Large intestine (tissue), 3 donors: ENCODE results near the gene SEC14L5. TPM values are rescaled to one million over a fixed set of nuclear protein-coding genes. Genes with fewer than 3 reads are reported as not detected.

Experiments
- DNase-seq, 2 donors: peaks; one replicate each; pipeline versions ENCODE4 v3.0.0 to v3.0.0-alpha.2; 2013
- H3K27ac ChIP-seq: one replicate; pipeline ENCODE4 v1.5.1; 2013; ENCODE audit warnings: low read length
- H3K27me3 ChIP-seq: 2 replicates; pipeline ENCODE4 v1.6.1; 2013; ENCODE audit warnings: low read length; ENCODE audit not compliant: control insufficient read depth, insufficient read depth
- H3K36me3 ChIP-seq: 2 replicates; pipeline ENCODE4 v1.6.1; 2013; ENCODE audit warnings: low read length; ENCODE audit not compliant: control insufficient read depth, insufficient read depth
- H3K4me1 ChIP-seq: one replicate; pipeline ENCODE4 v1.6.1; 2013; ENCODE audit warnings: low read length; ENCODE audit not compliant: control insufficient read depth, insufficient read depth
- H3K4me3 ChIP-seq: one replicate; pipeline ENCODE4 v1.5.1; 2013; ENCODE audit warnings: low read length
- H3K9me3 ChIP-seq: one replicate; pipeline ENCODE4 v1.6.1; 2013; ENCODE audit warnings: mild to moderate bottlenecking, low read depth, low read length, moderate library complexity; ENCODE audit not compliant: control insufficient read depth
- WGBS: methylation state at CpG from one replicate; pipeline ENCODE4 v1.1.5; 2013; ENCODE audit warnings: low lambda C conversion rate; ENCODE audit not compliant: insufficient coverage; 5-methylcytosine and 5-hydroxymethylcytosine counted together
- polyA plus RNA-seq: library from polyadenylated mRNA; unstranded; fragments of 120-200 nt; gene quantifications from one replicate; pipeline ENCODE4 v1.2.1, GENCODE V29; 2013

The SEC14L5 gene
- polyA plus RNA-seq, 1 donor: 0.24 TPM

GRCh38 chr16:5065813-5066212 is 107.7 kb downstream of the SEC14L5 start, which contains the start of gene C16orf89:
Gene C16orf89 (minus strand): TSS chr16:5065956. CDS start chr16:5065908, 48 bp downstream.
- Histone ChIP-seq H3K4me1 (peaks cover 5% of the 10 kb centered on the region), H3K36me3 (no peaks in the 10 kb centered on the region), H3K27ac (no peak within 1 kb of the TSS), H3K4me3 (no peak within 1 kb of the TSS), H3K27me3 (no peaks in the 10 kb centered on the region), H3K9me3 (no peaks in the 10 kb centered on the region)
- no CpG with 5 or more reads among the region's 10 CpGs for WGBS
- DNase-seq: no peak

GRCh38 chr16:5066511-5066910 is 108.4 kb downstream of the SEC14L5 start:
- H3K4me3 ChIP-seq: no peak overlapping the region
- no peak overlapping the region for H3K27ac ChIP-seq
- H3K9me3 ChIP-seq: no peaks in the 10 kb centered on the region
- no peaks in the 10 kb centered on the region for H3K36me3 ChIP-seq
- H3K4me1 ChIP-seq: peaks cover 9% of the 10 kb centered on the region
- no CpG with 5 or more reads among the region's 6 CpGs for WGBS
- no peaks in the 10 kb centered on the region for H3K27me3 ChIP-seq
- DNase-seq: no peak

Other genes starting within 250 kb of the SEC14L5 start
- 19.8 TPM for gene ANKS3, start 224.1 kb upstream of the SEC14L5 start, polyA plus RNA-seq
- gene DNAAF8, start 223.8 kb upstream of the SEC14L5 start, polyA plus RNA-seq: 0.78 TPM
- 10.4 TPM for gene ZNF500, start 191.2 kb upstream of the SEC14L5 start, polyA plus RNA-seq
- not detected for gene SEPTIN12, start 170.0 kb upstream of the SEC14L5 start, polyA plus RNA-seq
- gene SMIM22, start 163.0 kb upstream of the SEC14L5 start, polyA plus RNA-seq: 75.8 TPM
- 28.9 TPM for gene ROGDI, start 155.7 kb upstream of the SEC14L5 start, polyA plus RNA-seq
- gene GLYR1, start 111.0 kb upstream of the SEC14L5 start, polyA plus RNA-seq: 102 TPM
- 38.2 TPM for gene UBN1, start 110.8 kb upstream of the SEC14L5 start, polyA plus RNA-seq
- 32.2 TPM for gene PPL, start 21.2 kb upstream of the SEC14L5 start, polyA plus RNA-seq
- 19.3 TPM for gene NAGPA, start 75.6 kb downstream of the SEC14L5 start, polyA plus RNA-seq
- gene C16orf89, start 107.6 kb downstream of the SEC14L5 start, polyA plus RNA-seq: 3.1 TPM
- 25.6 TPM for gene ALG1, start 113.5 kb downstream of the SEC14L5 start, polyA plus RNA-seq
- gene EEF2KMT, start 139.5 kb downstream of the SEC14L5 start, polyA plus RNA-seq: 9.4 TPM